ENCODE measurements around the gene IL5RA.

DNA sequence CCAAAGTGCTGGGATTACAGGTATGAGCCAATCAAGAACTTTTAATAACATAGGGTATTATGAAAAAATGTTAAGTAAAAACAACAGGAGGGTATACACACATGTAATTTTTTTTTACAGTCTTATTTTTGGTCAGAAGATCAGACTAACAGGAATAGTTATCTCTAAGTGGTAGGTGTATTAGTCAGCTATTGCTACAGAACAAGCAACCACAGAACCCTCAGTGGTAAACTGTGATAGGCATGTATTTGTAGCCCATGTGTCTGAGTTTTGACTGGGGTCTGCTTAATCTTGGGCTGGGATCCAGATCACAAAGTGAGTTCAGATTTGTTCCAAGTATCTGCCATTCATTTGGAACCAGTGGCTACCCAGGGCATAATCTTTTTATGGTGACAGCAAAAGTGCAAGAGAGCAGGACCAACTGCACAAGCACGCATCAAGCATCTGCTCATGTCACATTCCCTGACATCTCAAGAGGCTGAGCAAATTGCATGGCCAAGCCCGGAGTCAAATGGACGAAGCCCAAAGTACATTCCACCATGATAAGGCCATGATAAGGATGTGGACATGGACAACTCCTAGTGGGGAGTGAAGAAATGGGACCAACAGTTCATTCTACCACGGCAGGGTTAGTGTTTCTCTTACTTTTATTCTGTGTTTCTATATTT, 3.0 kb upstream of the IL5RA start:
- TF ChIP-seq POLR2A (IDR thresholded peaks at IDR 0.05), result no peak
- TF ChIP-seq, protein P1, sequence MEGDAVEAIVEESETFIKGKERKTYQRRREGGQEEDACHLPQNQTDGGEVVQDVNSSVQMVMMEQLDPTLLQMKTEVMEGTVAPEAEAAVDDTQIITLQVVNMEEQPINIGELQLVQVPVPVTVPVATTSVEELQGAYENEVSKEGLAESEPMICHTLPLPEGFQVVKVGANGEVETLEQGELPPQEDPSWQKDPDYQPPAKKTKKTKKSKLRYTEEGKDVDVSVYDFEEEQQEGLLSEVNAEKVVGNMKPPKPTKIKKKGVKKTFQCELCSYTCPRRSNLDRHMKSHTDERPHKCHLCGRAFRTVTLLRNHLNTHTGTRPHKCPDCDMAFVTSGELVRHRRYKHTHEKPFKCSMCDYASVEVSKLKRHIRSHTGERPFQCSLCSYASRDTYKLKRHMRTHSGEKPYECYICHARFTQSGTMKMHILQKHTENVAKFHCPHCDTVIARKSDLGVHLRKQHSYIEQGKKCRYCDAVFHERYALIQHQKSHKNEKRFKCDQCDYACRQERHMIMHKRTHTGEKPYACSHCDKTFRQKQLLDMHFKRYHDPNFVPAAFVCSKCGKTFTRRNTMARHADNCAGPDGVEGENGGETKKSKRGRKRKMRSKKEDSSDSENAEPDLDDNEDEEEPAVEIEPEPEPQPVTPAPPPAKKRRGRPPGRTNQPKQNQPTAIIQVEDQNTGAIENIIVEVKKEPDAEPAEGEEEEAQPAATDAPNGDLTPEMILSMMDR (IDR thresholded peaks at IDR 0.05), result no peak
